GM11168 (cell line): Measurements from ENCODE around the gene ZNF827.

Source experiments
- in situ Hi-C: fragments of 300-500 bp; cut with MboI; formaldehyde crosslinking; loops from one replicate; pipeline ENCODE4 v1.12.0; 2022; ENCODE audit warnings: low sequenced_read_pairs; ENCODE audit not compliant: unreplicated experiment

Gene ZNF827

DNA sequence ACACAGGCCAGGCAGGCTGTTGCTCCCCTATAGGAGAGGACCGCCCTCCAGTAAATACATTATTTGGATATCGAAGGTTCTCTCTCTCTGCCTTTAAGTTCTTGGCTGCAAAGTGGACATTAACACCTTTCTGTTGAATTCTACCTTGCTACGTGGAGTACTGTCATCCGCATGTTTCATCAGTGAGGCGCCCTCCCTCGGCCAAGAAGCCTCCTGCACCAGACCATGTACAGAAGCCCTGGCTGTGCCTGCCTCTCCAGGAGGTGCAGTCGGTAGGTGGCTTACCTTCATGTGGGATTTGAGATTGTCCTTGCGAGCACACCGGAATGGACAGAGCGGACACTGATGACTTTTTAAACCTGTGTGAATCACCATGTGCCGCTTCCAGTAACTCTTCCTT lies 46.7 kb downstream of the ZNF827 start:
- in situ Hi-C loops, result no loop called here

DNA sequence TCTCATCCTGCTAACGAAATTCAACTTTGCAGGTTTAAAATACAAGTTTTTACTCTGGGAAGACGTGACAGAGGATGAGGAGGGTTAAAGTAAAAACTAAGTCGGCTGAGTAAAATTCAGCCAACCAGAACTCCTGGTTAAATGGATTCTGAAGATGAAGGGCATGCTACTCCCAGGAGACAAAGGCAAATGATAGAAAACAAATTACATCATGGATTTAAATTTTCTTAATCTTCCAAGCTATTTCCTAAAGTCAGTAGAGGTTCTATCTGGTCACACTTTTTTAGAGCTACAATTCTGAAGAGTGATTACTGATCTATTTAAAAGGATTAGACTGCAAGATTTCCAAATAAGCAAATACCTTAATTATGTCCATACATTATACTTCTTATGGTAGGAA lies 47.9 kb downstream of the ZNF827 start:
- in situ Hi-C loops, result no loop called here

DNA sequence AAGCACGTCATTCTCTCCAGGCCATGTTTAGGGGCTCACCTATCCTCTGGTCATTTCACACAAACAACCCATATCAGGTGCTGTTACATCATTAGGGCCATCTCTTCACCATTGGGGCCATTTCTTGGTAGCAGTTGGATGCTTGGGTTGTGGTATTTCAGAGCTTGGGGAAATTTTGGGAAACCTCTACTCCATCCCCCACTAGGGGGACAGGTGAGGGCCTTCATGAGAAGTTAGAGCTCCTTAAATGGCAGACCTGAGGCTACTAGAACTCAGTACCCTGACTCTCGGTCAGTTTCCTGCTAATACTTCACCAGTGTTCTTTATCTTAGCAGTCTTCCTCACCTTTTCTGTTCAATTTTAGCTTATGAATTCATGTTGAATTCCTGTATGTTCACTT lies 50.2 kb downstream of the ZNF827 start:
- in situ Hi-C loops, result no loop called here

DNA sequence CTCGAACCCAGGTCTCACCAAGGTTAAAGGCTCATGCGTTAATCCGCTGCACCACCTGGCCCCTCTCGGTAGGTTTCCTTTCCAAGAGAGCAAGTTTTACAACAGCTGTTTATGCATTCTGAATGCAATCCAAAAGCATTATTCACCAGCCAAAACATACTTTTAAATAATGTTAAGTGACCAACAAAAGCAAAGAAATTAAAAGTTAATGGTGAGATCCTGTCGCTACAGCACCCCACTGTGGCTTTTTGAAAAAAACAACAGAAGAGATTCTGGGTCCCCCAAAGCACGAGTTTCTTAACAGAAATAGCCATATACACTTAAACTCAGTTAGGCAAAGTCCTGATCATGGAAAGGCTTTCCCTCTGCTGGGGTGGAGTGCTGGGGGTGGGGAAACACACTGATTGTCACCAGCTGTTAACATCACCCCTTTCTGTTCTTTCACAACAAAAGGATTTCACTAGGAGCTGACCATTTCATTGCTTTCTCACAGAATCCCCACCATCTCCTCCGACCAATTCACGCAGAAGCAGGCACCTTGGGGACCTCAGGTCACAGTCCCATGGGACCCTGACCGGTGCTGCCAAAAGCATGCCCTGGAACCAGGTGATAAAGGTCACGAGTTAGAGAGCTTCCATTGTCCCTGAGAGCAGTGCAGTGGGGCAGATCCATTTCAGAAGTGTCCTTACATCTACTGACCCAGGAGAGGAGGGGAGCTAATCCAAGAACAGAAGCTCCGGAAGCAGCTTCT lies 51.2 kb downstream of the ZNF827 start:
- in situ Hi-C loops, result no loop called here

DNA sequence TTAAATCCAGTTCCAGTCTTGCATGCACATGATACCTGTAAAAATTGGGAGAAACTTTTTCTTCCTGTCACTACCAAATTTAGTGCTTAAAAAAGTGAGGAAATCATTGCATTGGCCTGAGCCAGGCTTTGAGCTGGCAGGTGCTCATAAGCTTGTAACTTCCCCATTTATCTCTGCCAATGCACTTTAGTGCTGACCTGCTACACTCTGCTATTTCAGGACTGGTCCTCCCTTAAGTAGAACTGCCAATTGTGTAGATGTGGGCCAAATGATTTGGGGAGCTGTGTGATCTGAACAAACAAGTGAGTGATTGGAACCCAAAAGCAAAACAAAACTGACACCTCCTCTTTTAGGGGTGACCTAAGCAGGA lies 51.8 kb downstream of the ZNF827 start:
- in situ Hi-C loops, result no loop called here

DNA sequence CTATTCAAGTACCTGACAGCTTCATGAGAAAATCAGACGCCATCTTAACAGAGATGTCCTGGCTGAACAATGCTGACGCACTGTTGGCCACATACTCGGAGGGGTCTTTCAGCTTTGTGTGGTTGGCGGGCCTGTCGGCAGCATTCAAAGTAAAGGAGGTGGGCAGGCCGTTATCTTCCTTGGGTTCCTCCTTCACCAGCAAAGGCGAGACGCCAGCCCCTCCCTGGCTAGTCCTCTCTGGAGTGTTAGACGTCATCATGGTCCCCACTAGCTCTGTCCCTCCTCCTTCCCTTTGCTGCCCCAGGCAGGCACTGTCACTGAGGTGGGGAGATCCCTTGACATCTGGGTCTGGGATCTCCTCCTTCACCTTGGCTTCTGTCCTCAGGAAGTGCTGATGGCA lies 53.0 kb downstream of the ZNF827 start:
- in situ Hi-C loops, result no loop called here

DNA sequence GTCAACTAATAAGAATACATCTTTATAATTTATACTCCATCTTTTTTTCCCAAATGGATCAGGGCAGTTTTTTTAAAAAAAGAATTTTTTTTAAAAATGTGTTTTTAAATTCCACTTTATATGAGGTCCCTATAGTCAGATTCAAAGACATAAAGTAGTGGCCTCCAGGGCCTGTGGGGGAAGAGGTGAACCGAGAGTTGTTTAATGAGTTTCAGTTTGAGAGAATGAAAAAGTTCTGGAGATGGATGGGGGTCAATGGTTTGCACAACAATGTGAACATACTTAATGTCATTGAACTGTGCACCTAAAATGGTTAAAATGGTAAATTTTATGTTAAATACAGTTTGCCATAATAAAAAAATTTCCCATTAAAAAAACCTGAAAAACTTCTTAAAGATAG lies 53.8 kb downstream of the ZNF827 start:
- in situ Hi-C loops, result no loop called here

DNA sequence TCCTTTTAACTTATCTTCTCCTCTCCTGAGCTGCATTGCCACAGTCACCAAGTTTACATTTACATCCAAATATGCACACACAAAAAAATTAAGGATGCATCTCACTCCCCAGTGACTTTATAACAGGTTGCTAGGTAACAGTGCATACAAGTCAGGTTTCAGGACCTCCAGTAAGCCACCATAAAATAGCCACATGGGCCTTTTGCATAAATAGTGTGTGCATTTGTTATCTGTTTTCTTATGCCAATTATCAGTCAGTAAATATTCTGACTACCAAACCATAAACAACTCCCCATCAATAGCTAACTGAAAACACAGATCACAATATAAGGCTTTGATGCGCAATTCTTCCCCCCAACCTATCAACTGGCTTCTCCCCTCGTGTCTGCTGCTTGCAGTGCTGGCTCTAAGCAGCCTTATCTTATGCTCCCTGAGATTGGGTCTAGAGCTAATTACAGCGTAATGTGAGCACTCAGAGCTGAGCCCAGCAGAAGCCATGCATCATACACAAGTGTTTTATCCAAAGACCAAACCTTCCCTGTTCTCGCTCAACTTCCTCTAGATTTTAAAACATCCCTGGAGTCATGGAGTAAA lies 55.4 kb downstream of the ZNF827 start:
- in situ Hi-C loops, result no loop called here

DNA sequence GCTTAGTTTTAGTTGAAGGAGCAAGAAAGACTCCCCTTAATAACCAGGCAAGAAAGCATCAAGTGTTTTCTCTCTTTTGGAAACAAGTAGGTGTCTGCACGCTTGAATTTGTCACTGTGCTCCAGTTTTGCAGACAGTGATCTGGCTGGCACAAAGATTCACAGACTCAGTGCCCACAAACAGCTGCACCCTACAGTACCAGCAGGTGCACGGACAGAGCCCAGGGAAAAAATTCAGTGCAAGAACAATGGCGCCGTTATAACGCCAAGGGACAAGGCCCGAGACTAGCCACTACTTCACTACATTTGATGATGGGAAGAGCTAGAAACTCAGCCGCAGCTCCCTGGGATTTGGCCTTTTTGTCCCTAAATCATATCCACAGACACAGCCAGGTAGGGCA lies 56.0 kb downstream of the ZNF827 start:
- in situ Hi-C loops, result no loop called here

DNA sequence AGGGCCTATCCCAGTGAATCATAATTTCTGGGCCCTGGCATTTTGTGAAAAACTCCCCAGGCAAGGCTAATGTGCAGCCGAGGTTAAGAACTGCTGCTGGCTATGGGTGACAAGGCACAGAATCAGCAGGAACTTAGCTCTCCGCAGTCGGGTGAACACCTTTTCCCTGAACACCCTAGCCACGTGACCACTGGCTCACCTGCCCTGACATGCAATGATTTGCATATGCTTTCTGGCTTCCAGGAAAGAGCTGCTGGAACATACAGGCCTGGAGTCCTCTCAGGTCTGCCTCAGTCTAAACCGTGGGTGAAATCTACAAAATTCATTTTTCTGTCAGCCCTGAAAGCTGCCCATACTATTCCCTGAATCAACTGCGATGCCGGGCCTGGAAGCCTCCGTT lies 56.6 kb downstream of the ZNF827 start:
- in situ Hi-C loops, result no loop called here

DNA sequence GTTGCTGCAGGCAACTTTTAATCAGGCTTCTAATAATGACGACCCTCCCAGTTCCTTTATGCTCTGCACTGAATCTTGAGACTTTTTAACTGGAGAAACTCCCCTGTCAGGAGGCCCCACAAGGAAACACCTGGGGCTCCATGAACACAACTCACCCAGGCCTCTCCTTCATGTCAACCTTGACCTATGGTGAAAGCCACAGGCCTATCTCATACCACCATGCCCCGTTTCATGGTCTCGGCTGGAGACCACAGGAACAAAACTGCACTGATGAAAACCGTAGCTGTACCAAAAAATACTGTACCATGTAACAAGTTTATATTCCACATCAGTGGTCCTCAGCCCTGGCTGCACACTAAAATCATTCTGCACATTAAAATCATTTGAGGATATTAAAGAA lies 57.0 kb downstream of the ZNF827 start:
- in situ Hi-C loops, result no loop called here

DNA sequence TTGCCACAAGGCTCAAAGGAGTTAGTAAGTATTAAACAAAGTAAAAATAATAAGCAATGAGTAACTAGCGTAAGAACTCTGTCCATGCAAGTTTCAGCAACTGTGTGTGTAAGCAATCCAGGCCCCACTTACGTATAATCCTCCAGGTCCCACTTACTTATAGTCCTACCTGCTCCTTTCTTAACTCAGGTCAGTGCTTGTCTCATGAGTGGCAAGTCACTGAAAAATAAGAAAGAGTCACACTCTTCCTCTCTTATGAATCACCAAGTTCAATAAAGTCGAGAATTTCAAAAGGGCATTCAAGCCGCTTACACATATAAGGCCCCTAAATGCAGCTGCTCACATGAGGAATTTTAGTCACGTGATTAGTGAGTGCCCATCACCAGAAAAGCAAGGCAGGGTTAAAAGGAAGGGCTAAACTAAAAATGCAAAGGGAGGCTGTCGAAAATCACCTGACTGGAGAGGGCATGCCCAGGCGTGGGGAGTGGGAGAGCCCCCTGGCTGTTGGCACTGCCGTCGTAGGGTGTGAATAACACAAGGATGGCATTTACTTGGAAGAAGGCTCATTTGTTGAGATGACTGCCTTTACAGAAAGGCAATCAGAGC lies 58.2 kb downstream of the ZNF827 start:
- in situ Hi-C loops, result no loop called here

DNA sequence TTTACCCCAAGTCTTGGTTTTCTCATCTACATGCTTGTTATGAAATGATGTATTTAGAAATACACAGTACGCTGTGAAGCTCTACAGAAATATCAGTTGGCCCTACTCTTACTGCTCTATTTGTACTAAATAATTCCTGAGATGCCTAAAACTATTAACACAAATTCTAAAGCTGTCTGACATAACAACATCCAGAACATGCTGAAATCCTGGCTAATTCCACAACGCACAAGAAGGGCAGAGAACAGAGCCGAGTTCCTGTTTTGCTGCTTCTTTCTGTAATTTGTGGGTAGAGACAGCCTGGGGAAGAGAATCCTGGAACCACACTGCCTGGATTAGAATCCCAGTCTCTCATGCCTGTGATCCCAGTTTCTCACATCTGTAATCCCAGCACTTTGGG lies 59.0 kb downstream of the ZNF827 start:
- in situ Hi-C loops, result no loop called here

DNA sequence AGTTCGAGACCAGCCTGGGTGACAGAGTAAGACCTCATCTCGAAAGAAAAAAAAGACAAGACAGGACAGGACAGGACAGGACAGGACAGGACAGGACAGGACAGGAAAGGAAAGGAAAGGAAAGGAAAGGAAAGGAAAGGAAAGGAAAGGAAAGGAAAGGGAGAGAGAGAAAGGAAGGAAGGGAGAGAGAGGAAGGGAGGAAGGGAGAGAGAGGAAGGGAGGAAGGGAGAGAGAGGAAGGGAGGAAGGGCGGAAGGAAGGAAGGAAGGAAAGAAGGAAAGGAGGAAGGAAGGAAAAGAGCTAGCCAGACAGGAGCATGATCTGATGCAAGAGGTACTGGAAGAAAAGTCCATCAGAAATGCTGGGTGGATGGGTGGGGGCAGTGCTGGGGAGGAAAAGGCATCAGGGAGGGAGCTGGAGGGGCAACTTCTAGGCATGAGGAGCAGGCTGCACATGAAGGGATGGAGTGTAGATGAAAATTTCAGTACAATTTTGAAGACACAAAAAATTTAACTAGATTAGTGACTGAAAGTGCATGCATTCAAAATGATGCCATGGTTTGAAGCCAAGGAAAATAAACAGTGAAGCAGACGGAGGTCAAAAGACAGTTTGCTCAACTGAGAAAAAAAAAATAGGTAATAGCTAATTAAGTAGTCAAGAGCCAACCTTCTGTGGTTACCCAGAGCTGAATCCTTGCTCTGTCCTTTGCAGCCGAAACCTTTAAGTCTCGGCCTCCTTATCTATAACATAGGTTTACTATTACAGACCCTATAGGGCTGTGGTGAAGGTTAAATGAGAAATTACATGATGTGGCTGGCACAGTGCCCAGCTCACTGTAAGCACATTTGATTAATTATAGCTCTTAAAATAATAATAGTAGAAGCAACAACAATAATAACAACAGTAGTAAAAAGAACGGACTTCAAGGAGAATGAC lies 59.9 kb downstream of the ZNF827 start:
- in situ Hi-C loops, result no loop called here

DNA sequence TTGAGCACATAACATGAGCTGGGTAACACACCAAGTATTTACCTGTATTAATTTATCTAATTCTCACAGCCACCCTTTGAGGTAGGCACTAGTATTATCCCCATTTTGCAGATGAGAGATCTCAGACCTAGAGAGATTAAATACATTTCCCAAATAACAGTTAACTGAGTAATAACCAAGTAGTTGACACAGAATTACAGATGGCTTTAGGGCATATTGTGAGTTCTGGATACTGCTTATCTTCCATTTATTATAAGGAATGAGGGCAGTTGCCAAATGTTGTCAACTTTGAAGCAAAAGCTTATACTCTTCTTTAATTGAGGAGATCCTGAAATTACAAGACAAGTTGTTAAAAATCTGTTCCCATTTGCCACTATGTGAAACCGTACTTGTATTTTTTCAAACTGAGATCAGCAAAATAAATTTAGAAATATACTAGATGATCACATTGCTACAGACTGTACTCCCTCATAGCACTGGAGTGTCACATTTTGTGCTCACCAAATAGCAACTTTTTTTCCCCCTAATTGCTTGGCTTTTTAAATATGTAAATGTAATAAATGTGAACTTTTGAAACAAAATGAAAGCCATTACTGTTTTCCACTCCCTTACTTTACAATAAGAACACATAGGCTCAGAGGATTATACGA lies 62.0 kb downstream of the ZNF827 start:
- in situ Hi-C loops, result no loop called here

DNA sequence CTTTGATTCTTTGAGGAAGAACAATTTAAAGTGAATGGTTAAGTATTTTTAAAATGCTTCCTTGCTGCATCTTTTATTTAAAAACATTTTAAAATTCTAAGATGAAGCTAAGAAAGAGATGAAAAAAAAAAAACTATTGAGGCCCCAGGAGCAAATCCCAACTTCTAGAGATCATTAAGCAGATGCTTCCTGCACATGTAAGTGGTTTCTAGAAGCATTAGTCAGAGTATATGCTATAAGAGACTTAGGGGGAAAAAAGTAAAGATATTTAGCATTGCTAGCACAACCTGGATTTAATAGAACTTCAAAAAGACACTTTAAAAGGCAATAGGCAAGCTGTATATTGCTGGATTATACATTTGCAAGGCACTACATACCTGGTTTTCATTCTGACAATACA lies 64.7 kb downstream of the ZNF827 start:
- in situ Hi-C loops, result no loop called here

DNA sequence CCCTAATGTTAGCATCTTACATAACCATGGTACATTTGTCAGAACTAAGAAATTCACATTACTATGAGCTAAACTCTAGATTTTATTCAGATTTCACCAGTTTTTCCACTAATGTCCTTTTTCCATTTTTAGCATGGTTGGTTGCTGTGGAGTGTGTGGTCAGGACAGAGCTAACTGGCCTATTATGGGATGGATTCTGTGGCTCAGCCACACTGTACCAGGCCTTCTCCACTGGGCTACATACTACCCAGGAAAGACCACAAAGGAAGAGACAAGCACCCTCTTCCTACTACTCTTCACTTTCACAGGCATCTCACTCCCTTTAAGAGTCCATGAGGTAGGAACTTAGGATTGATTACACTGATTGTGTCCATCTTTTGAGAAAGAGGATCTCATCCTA lies 67.4 kb downstream of the ZNF827 start:
- in situ Hi-C loops, result no loop called here

DNA sequence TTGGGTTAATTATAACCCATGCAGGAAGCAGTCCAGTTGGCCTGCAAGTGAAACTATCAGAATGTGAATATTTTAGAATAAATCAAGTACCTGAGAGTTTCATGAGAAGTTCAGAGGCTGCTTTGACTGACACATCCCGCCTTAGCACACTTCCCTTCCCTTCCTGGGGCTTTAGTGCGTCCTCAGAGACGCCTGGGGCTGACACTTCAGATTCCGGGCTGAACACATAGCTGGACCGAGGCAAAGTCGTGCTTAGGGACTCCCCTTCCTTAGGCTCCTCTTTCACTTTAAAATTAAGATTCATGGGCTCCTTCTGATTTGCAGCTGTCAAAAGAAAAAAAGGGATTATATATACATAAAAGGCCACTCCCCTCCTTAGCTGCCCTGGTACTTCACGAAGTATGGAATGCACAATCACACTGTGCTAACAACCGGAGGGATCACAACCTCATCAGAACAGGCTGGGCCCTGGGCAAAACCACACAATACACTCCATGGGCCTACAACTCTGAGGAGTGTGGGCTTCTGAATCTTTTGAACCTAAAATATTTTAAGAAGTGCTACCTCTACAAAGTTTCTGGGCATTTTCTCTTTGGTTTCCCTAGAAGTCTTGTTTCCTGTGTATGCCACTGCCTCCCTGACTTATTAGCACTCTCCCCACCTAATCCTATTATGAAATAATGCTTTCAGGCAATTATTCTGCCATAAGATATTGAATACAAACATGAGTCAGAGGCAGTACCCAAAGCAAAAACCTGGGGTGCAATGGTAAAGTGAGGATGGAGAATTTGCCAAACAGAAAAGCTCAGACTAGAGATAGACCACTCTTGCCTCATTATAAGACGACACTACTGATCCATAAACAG lies 68.2 kb downstream of the ZNF827 start:
- in situ Hi-C loops, result no loop called here

DNA sequence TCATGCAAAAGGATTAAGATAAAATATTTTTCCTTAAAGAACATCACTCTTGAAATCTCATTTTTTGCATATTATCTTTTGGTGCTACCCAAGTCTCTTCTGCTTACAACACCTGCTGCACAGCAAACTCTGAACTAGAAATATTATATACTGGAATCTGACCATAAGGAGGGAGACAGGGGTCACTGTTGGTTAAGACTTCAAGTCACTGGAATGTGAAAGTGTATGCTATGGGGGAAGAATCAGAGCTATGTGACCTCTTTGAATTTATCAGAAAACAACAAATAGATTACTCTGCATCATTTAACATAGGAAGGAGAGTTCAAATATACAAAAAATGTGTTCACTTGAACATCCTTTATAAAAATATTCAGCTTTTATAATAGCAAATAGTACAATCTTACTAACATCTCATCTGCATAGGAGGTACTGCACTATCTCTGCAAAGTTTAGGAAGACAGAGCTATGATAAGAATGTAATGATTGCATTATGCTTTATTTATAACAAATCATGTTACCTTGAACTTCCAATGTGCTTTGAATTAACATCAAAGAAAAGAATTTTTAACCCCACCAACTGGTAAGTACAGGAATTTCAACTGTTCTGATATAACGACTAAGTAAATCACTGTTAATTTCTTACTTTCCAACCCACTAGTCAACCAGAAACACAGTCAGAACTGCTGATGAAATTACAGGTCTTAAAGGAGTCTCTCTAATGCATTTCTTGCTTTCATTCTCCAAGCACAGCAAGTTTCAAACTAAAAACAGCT lies 69.8 kb downstream of the ZNF827 start:
- in situ Hi-C loops, result no loop called here
